GM19372 (cell line): ENCODE measurements around the gene CDKL1.
"Not testable (repeated sequence)": the region's sequence is repeated elsewhere in the genome, so short reads cannot be mapped to it uniquely, and the experiment has no call there.

Source experiments
- ATAC-seq: cut with Tn5 transposase; IDR thresholded peaks from one replicate; pipeline ENCODE4 v1.9.1; 2021; ENCODE audit warnings: mild to moderate bottlenecking, low read depth, moderate library complexity; ENCODE audit not compliant: unreplicated experiment

CDKL1 gene

DNA sequence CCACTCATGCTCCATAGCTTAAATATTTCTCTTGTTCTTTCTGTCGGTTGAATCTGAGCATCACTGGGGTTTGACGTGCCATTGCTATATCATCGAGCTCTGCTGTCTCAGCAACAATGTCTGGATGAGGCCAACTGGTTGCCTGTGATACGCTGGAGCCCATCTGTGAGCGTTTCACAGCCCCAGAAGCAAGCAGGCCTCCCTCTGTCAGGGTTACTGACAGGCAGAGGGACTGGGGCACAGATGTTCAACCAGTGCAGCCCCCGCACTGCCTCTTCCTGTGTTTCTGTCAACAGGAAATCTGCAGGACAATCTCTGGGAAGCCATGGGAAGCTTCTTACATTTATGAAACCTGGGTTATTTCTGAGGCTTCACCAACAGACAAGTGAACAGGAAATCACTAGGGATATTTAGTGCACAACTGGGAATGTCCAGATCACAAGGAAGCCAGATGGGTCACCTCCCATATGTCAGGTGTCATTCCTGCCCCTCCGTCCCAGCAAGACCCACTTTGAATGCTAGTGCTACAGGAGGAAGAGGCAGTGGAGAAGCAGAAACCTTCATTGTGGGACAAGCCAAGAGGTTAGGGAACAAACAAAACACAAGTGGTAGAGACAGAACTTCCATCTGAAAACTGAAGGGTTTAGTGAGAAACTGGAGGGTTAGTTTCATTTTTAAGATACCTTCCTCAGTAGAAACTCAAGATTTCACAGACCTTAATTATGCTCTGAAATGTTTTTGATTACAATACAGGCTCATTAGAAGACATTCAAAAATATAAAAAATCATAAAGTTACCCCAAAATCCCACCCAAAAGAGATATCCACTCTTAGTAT, 60.5 kb downstream of the CDKL1 start:
- no peak for ATAC-seq

- ATAC-seq = no peak
These were observed 61.3 kb downstream of the CDKL1 start for GRCh38 chr14:50335389-50335788.

- ATAC-seq = no peak
These were observed 62.5 kb downstream of the CDKL1 start for GRCh38 chr14:50334211-50334610.

DNA sequence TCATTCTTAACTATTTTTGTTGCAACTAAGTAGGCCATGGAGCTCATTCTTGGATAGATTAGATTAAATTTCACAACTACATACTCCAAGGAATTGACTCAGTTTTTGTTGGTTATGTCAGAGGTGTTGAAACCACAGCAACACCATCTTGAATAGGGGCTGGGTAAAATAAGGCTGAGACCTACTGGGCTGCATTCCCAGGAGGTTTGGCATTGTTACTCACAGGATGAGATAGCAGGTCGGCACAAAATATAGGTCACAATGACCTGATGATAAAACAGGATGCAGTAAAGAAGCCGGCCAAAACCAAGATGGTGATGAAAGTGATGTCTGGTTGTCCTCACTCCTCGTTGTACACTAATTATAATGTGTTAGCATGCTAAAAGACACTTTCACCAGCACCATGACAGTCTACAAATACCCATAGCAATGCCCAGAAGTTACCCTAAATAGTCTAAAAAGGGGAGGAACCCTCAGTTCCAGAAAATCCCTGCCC, 63.6 kb downstream of the CDKL1 start:
- ATAC-seq = no peak

DNA sequence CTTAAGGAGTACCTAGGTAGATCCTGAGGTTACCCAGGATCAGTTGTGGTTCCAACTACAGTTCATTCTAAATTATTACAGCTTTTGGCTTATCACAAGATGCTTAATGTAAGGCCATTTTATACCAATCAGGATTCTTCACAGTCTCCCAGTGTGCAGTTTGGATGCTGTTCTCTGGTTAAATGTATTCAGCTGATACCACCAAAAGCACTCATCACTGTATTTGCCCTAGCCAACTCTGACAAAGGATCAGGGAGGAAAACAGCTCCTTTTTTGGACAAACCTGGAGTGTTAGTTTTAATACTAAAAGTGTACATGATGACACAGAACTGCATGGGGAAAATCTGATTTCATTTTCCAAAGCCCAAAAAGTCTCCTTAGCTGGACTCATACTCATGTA, 65.1 kb downstream of the CDKL1 start:
- ATAC-seq = no peak

- ATAC-seq = peak; percentile 79
These were observed 75.5 kb downstream of the CDKL1 start for GRCh38 chr14:50321009-50321660.

- no peak for ATAC-seq
These were observed 76.4 kb downstream of the CDKL1 start for GRCh38 chr14:50320283-50320682.

GRCh38 chr14:50319721-50320120, 77.0 kb downstream of the CDKL1 start:
- ATAC-seq = no peak

- ATAC-seq = no peak
These were observed 77.4 kb downstream of the CDKL1 start for GRCh38 chr14:50319293-50319692.

DNA sequence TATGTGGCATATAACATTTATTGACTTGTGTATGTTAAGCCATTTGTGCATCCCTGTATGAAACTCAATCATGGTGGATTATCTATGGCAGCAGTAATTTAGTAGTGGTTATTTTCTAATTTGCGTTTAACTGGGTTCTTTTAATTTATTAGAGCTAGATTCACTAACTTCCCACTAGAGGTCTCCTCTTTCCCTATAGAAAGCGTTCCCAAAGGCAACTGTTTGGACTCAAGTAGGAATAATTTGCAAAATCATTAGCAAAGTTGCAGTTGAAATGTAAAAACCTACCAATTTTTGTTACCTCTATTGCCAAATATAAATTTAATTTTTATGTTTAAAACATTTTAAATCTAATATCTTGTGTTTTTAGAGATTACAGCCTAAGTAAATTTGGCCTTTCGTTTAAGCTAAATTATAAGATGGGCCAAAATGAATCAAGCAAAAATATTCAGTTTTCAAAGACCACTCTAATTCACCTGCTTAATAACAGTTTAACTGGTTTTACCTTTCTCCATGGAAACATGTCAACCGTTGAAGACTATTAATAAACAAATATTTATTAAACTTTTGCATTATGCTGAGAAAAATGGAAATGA, 78.6 kb downstream of the CDKL1 start:
- ATAC-seq = no peak

- ATAC-seq = not testable (repeated sequence)
These were observed 82.6 kb downstream of the CDKL1 start for GRCh38 chr14:50314098-50314497.

DNA sequence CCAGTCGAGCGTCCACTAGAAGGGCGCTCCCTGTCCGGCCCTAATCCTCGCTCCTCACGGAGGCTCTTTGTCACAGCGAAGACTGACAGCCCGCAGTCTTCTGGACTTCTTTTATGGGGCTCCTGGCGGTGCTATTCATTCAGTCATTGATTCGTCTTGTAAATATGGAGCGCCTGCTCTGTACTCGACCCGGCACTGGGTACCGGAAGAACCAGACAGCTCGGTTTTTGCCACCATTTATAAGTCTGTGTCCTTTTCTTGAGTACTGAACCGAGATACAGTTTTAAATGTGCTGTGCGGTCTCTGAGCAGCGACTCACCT, 84.0 kb downstream of the CDKL1 start:
- ATAC-seq = peak; percentile 20

GRCh38 chr14:50311972-50312733, 84.5 kb downstream of the CDKL1 start, which contains the start of the genes DMAC2L and L2HGDH:
Gene DMAC2L, plus strand, starts transcription at chr14:50312324. Its CDS starts 9,164 bp downstream, at chr14:50321488.
Gene L2HGDH, minus strand, starts transcription at chr14:50312229. Its CDS starts 79 bp downstream, at chr14:50312150.
- ATAC-seq = peak; percentile 91

GRCh38 chr14:50311337-50311971, 85.2 kb downstream of the CDKL1 start:
- ATAC-seq = no peak

DNA sequence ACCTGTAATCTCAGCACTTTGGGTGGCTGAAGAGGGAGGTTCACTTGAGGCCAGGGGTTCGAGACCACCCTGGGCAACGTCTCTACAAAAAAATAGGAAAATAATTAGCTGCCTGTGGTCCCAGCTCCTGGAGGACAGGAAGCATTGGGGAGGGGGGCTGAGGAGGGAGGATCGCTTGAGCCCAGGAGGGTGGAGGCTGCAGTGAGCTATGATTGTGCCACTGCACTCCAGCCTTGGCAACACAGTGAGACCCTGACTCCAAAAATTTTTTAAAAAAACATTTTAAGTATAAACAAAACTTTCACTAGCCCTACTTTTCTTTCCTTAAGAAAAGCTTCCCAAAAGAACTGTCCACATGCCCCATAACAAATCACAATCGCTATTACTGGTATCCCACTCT, 86.2 kb downstream of the CDKL1 start:
- ATAC-seq = no peak

DNA sequence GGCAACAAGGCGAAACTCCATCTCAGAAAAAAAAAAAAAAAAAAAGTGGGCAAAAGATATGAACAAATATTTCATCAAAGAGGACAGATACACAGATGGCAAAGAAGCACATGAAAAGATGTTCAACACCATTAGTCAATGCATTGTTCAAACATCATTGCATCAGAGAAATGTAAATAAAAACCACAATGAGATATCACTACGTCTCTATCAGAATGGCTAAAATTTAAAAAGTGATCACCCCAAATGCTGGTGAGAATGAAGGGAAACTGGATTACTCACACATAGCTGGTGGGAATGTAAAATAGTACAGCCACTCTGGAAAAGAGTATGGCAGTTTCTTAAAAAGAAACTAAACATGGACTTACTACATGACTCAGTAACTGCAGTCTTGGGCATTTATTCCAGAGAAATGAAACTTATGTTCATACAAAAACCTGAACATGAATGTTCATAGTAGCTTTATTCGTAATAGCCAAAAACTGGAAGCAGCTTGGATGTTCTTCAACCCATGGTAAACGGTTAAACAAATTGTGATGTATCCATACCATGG, 88.2 kb downstream of the CDKL1 start:
- no peak for ATAC-seq

DNA sequence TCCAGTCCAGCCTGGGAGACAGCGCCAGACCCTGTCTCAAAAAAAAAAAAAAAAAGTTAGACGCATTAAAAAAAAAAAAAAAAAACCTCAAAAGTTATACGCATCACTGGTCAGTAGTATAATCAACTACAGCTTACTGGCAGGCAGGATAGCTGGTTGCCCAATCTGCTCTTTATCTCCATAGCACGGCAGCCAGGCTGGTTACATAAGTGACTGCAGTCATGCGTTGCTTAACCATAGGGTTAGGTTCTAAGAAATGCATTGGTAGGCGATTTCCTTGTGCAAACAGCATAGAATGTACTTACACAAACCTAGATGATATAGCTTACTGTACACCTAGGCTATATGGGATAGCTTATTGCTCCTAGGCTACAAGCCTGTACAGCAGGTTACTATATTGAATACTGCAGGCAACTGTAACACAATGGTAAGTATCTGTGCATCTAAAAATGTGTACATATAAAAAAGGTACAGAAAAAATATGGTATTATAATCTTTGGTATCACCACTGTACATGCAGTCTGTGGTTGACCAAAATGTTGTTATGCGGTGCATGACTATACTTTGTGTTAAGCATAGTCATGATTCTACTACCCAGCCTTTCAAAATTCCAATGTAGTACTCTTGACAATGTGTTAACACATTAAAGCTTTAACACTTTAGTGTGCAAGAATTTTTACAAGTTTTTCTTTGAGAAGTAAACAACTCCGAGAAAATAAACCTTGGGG, 92.8 kb downstream of the CDKL1 start:
- no peak for ATAC-seq

DNA sequence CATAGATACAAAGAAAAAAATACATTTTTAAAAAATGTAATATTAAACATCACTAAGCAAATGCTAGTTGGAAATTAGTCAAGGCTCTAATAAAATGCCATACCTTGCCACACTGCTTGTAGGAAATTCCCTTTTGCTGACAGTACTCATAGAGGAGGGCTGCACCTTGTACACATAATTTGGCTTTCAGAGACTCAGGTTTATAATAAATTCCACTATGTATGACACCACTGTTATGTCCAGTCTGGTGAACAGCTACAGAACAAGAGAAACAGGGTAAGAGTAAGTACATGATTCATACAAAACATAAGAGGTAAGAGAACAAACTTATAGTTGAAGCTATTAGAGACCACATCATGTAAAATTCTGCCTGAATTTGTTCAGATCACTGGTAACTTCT, 94.8 kb downstream of the CDKL1 start:
- ATAC-seq = no peak

DNA sequence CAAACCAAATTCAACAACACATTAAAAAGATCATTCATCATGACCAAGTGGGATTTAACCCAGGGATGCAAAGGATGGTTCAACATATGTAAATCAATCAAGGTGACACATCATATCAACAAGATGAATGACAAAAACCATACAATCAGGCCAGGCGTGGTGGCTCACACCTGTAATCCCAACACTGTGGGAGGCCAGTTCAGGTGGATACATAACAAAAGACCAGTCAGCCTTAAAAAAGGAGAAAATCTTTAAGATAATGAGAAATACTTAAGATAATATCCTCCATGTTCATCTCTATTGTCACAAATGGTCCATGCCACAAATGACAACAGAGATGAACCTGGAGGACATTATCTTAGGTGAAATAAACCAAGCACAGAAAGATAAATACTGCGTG, 97.1 kb downstream of the CDKL1 start:
- ATAC-seq = no peak
